Brain microvascular endothelial cell (primary cell): Measurements from ENCODE around the gene SPDYE2B.
A peak's percentile ranks its signal among the peaks of the same experiment; 100 is the strongest.
"Not testable (repeated sequence)": the region's sequence is repeated elsewhere in the genome, so short reads cannot be mapped to it uniquely, and the experiment has no call there.

Source experiments
- DNase-seq: peaks from one replicate; pipeline ENCODE4 v3.0.0-alpha.2; 2020
- H3K27ac ChIP-seq: fragments of 250-450 bp; sonication (Bioruptor Pico); 2 replicates; pipeline ENCODE4 v1.5.1; 2020; ENCODE audit warnings: mild to moderate bottlenecking, moderate library complexity
- H3K27me3 ChIP-seq: fragments of 250-450 bp; sonication (Bioruptor Pico); replicated peaks from 2 replicates; pipeline ENCODE4 v1.5.1; 2020; ENCODE audit warnings: mild to moderate bottlenecking
- H3K36me3 ChIP-seq: fragments of 250-450 bp; sonication (Bioruptor Pico); replicated peaks from 2 replicates; pipeline ENCODE4 v1.5.1; 2020; ENCODE audit warnings: mild to moderate bottlenecking
- H3K4me3 ChIP-seq: 2 replicates; pipeline ENCODE4 v1.5.1; 2011; ENCODE audit warnings: low read depth, mild to moderate bottlenecking, control low read depth, low read length, moderate library complexity
- in situ Hi-C: cut with HindIII; loops from 2 replicates; pipeline ENCODE4 v1.10.0; 2017; ENCODE audit warnings: low sequenced_read_pairs, low pct_ligation_motif_present

Gene SPDYE2B, protein sequence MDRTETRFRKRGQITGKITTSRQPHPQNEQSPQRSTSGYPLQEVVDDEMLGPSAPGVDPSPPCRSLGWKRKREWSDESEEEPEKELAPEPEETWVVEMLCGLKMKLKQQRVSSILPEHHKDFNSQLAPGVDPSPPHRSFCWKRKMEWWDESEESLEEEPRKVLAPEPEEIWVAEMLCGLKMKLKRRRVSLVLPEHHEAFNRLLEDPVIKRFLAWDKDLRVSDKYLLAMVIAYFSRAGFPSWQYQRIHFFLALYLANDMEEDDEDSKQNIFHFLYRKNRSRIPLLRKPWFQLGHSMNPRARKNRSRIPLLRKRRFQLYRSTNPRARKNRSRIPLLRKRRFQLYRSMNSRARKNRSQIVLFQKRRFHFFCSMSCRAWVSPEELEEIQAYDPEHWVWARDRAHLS

DNA sequence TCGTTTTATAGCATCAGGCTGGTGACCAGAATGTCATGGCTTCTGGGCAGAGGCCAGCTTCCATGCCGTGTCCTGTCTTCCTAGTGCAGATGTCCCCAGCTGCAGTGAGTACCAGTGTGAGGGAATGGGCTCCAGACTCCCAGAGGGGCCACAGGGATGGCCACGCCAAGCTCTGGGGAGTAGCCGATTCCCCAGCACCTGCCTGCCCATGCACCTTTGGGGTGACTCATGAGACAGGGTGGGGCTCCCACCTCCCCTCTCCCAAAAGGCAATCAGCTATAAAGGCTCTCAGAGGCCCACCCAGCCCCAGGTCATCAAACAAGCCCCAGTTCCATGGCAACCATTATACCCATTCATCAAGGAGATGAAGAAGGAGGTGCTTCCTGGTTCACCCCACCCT, at the start of gene SPDYE2B:
TSS of gene SPDYE2B (plus strand) at position 396 of the 400 bp plus-strand sequence. CDS start 2,030 bp downstream, outside the sequence.
- DNase-seq, H3K36me3 ChIP-seq, H3K27ac ChIP-seq, in situ Hi-C loops, H3K4me3 ChIP-seq, H3K27me3 ChIP-seq: not testable (repeated sequence)

DNA sequence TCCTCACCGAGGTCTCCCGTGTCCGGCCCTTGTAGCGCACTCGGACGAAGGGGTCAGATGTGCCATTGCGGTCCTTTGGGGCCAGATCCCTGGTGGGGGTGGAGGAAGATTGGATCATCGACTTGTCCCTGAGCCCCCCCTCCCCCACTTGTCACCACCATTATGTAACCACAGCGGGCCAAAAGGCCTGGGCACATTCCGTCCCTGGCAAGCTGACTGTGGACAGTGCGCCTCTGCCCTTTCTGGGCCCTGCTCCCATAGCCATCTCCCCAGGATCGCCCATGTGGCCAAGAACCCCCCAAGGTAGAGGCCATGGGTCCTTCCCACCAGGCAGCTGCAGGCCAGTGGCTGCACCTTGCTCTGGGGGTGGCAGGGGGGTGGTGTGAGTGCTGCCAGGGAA, 47.8 kb upstream of the SPDYE2B start:
- H3K4me3 ChIP-seq, H3K27me3 ChIP-seq, in situ Hi-C loops, H3K27ac ChIP-seq, DNase-seq, H3K36me3 ChIP-seq: not testable (repeated sequence)

DNA sequence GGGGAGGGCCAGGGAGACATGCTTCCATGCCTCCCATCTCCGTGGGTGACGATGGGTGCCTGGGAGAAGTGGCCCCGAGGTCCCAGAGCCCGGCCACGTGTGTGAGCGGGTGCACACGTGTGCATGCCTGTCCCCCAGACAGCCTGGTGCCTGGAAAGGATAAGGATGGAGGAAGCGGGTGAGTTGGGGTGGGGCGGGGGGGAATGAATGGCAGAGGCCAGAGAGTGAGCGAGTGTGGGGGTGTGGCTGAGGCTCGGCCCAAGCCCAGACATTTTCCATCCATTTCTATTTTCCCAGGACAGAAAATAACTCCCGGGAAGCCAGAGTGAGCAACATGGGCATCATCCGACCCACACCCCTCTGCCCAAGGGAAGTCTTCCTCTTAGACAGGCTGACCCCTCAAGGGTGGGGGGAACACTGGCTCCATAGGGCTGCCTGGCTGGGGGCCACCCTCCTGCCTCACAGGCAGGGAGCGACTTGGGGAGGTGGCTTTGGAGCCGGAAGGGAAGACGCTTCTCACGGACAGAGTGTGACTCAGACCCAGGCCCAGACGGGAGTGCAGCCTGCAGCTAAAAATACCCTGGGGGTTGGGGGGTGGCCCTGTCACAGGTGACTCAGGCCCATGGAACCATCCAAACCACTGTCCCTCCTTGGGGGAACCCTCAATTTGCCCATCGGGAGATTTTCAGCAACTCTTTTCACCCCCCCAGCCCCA, 45.5 kb upstream of the SPDYE2B start:
- H3K27me3 ChIP-seq, H3K27ac ChIP-seq, DNase-seq, in situ Hi-C loops, H3K36me3 ChIP-seq, H3K4me3 ChIP-seq: not testable (repeated sequence)

DNA sequence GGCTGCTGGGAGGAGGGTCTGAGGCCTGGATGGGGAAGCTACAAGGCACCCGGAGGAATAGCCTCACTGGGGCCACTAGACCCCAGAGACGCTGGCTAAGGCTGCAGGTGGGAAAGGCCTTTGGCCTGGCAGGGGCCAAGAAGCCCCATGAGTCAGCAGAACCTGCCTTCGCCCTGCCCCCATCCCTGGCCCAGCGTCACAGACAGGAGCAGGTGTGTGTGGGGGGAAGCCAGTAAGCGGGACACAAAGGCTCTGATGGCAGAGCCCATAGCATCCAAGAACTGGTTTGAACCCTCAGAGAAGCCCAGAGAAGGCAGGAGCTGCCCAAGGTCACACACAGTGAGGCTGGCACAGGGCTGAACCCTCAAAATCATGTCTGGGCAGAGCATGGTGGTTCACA, 43.3 kb upstream of the SPDYE2B start:
- H3K27ac ChIP-seq, H3K27me3 ChIP-seq, in situ Hi-C loops, DNase-seq, H3K4me3 ChIP-seq, H3K36me3 ChIP-seq: not testable (repeated sequence)

DNA sequence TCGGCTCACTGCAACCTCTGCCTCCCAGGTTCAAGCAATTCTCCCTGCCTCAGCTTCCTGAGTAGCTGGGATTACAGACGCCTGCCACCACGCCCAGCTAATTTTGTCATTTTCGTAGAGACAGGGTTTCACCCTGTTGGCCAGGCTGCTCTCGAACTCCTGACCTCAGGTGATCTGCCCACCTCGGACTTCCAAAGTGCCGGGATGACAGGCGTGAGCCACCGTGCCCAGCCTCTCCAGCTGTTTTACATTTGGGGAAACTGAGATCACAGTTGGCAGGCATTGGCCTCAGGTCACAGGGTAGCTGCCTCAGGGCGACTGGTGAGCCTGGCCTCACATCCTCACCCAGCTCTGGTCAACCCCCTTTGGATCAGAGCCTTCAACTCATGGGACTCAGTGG, 40.4 kb upstream of the SPDYE2B start:
- DNase-seq: peak; percentile 0
- H3K36me3 ChIP-seq, H3K27me3 ChIP-seq, in situ Hi-C loops, H3K27ac ChIP-seq, H3K4me3 ChIP-seq: not testable (repeated sequence)

DNA sequence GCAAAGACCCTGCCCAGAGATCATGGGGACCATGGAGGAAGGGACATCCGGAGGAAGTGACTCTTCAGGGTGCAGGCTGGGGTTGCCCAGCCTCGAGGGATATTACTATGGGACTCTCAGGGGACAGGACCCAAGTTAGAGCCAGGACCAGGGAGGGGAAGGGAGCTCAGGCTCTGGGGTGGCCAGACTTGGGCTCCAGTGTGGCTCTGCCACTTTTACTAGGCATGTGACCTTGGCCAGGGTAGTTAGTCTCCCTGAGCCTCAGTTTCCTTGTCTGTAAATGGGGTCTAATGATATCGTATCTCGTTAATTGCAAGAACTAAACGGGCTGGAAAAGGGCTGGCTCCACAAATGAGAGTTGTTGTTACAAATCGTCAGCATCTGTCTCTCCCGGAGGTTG, 39.7 kb upstream of the SPDYE2B start:
- H3K27me3 ChIP-seq, H3K4me3 ChIP-seq, in situ Hi-C loops, H3K36me3 ChIP-seq, DNase-seq, H3K27ac ChIP-seq: not testable (repeated sequence)

DNA sequence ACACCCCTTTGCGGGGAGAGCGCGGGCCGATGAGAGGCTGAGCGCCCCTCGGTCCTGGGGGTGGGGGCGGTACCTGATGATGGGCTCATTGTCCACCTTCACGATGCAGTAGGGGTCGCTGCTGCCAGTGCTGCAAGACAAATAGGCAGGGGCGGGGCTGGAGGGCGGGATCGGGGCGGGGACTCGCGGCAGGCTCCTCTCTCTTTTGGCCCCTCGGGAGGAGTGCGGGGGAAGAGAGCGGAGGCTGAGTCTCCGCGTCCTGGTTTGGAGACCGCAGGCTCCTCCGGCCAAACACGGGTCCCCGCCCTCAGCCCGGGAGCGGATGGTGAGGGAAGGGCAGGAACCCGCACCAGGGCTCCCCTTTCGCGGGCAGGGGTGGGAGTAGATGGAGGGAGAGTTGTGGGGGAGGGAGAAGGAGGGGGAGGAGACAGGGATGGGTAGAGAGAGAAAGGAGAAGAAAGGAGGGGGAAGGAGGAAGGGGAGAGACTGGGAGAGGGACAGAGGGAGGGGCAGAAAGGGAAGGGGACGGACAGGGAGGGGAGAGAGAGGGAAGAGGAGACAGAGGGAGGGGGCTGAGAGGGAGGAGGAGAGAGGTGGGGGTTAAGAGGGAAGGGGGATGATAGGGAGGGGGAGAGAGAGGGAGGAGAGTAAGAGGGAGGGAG, 39.0 kb upstream of the SPDYE2B start:
- H3K36me3 ChIP-seq, in situ Hi-C loops, H3K4me3 ChIP-seq, H3K27me3 ChIP-seq, H3K27ac ChIP-seq, DNase-seq: not testable (repeated sequence)

DNA sequence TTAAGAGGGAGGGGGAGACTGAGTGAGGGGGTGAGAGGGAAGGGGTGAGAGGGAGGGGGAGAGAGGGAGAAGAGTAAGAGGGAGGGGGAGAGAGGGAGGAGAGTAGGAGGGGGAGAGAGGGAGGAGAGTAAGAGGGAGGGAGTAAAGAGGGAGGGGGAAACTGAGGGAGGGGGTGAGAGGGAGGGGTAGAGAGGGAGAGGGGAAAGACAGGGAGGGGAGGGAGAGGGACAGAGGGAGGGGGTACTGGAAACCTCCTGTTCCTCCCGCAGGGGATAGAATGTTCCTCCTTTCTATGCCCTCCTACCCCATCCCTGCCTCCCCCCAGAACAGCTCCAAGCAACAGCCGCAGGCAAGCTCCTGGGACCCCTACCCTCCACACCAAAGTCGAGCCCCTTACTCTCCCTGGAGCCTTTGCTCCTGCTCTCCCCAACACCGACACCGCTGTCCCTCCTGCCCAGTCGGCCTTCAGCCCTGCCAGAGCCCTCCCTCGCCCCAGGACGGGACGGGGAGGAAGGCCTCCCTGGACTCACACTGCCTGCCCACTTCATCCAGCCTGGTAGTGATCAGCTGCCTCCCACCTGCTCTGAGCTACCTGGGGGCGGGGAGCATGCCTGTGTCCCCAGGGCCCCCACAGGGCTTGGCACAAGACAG, 38.3 kb upstream of the SPDYE2B start:
- H3K36me3 ChIP-seq, in situ Hi-C loops, H3K4me3 ChIP-seq, H3K27ac ChIP-seq, H3K27me3 ChIP-seq: not testable (repeated sequence)
- DNase-seq: peak; percentile 1

DNA sequence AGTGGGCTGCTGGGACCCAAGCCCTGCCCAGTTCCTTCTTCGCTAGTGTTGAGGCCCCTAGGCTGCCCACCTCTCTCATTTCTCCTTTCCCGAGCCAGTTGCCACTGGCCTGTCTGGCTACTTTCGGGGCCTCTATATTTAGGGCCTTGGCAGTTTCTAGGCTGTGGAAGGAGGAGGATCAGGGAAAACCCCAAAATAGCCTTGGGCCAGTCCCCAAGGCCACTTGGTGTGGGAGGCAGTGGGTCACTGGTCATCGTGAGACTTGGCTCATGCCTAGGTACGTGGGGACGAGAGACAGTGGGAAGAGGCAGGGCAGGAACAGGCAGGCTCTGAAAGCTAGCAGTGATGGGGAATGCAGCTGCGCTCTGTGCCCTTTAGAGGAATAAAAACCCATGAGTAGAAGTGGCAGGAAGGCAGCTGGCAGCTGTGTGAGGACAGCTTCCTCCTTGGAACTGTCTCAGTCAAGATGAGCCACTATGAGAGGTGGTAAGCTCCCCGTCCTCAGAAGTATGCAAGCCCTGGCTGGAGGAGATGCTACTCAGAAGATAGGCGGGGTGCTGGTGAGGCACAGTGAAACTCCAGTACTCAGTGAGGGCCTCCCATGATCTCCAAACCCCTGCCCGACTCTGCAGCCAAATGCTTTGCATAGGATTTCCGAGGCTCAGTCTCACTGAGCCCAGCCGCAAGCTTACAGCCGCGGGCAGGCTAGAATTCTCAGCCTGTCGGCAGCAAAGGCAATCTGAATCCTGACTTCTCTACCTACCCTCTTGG, 36.4 kb upstream of the SPDYE2B start:
- H3K36me3 ChIP-seq, H3K27ac ChIP-seq, H3K4me3 ChIP-seq, in situ Hi-C loops, H3K27me3 ChIP-seq: not testable (repeated sequence)
- DNase-seq: peak; percentile 0

DNA sequence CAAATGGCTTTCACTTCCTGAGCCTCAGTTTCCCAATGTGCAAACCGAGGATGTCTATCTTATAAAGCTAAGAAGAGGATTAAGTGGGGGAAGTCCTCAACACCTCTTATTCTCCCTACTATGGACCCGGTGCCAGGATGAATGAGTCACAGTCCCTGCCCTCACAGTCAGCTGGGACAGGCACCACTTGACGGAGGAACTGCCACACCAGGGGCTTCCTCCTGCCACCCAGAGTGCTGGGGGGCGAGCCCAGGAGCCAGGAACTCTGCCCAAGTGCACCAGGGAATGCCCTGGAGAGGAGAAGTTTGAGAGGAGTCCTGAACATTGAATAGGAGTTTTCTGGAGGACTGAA, 35.8 kb upstream of the SPDYE2B start:
- in situ Hi-C loops, H3K27me3 ChIP-seq, H3K36me3 ChIP-seq, DNase-seq, H3K27ac ChIP-seq, H3K4me3 ChIP-seq: not testable (repeated sequence)

DNA sequence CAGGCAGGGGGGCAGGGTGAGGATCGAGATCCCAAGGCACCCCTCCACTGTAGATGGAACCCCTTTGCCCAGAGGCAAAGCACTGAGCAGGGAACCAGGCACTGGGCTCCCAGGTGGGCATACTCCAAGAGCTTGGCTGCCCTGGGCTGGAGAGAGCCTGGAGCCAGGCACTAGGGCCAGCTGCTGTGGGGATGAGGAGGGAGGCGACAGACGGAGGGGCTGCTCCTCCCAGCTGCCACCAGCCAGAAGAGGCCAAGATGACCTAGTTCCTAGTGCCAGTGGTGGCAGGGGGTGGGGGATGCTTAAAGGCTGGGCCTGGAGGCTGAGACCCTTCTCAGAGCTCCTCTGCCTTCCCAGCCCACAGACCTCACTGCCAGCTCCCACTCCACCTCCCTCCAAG, 35.2 kb upstream of the SPDYE2B start:
- H3K27me3 ChIP-seq, DNase-seq, in situ Hi-C loops, H3K36me3 ChIP-seq, H3K27ac ChIP-seq, H3K4me3 ChIP-seq: not testable (repeated sequence)

DNA sequence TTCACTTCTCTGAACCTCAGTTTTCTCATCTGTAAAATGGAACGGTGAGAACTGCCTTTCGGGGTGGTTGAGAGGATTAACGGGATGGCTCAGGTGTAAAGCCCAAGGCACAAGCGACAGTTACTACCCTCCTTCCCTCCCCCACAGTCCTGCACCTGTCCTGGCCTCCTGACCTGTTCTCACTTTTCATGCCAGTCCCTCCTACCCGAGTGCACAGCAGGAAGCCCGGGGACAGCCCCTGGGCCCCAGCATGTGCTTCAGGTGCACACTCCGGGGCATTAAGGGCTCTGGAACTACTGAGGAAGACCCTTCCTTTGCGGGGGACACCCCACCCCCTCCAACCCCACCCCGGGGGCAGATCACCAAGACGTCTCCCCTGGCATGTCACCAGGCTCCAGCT, 34.2 kb upstream of the SPDYE2B start:
- in situ Hi-C loops, DNase-seq, H3K4me3 ChIP-seq, H3K36me3 ChIP-seq, H3K27me3 ChIP-seq, H3K27ac ChIP-seq: not testable (repeated sequence)

DNA sequence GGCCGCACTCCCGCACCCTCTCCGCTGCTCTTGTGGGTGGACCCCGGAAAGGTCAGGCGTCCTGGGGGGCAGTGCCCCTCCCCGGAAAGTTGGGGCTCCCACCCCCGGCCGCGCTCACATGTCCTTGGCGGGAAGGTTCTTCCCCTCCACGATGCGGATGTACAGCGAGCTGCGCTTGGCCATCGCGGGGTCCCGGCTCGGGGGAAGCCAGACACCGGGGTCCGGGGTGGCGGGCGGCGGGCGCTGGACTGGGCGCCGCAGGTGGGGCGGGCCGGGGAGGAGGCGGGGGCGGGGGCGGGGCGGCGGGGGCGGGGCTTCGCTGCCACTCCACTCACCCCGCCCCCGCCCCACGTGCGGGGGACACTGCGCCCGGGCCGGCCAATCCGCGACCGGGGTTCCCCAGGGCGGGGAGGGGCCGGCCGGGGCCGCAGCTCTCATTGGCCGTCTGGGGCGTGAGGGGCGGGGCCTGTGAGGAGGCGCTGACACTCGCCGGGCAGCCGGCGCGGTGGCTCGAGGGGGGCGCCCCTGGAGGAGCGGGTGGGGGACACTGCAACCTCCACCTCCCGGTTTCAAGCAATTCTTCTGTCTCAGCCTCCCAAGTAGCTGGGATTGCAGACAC, 33.5 kb upstream of the SPDYE2B start, which contains the start of gene RASA4:
TSS of gene RASA4 (minus strand) at position 250 of the 619 bp plus-strand sequence. CDS start at position 183, 67 bp downstream.
- peak; percentile 0 for DNase-seq
- H3K36me3 ChIP-seq, H3K27ac ChIP-seq, H3K27me3 ChIP-seq, in situ Hi-C loops: not testable (repeated sequence)
- peak within 1 kb of the TSS; percentile 38 for H3K4me3 ChIP-seq
